Ascending aorta (tissue), 2 donors: Measurements from ENCODE around the gene HIRIP3. TPM values are rescaled to one million over a fixed set of nuclear protein-coding genes. Genes with fewer than 3 reads are reported as not detected.
A peak's percentile ranks its signal among the peaks of the same experiment; 100 is the strongest.

Experiments
- DNase-seq, 2 donors: peaks; one replicate each; pipeline ENCODE4 v3.0.0-alpha.2; 2019; ENCODE audit warnings: low spot score in 2 of 2
- H3K27ac ChIP-seq, 2 donors: fragments of 200-600 bp; sonication (generic); one replicate each; pipeline ENCODE4 v1.5.1; 2016 to 2017; ENCODE audit warnings: mild to moderate bottlenecking in 1 of 2
- H3K27me3 ChIP-seq: fragments of 200-600 bp; sonication (generic); one replicate; pipeline ENCODE4 v1.5.1; 2017
- H3K36me3 ChIP-seq, 2 donors: fragments of 200-600 bp; sonication (generic); one replicate each; pipeline ENCODE4 v1.5.1; 2016
- H3K4me1 ChIP-seq, 2 donors: fragments of 200-600 bp; sonication (generic); one replicate each; pipeline ENCODE4 v1.5.1; 2016 to 2017; ENCODE audit warnings: mild to moderate bottlenecking in 1 of 2
- H3K4me3 ChIP-seq, 2 donors: fragments of 200-600 bp; sonication (generic); one replicate each; pipeline ENCODE4 v1.5.1; 2016 to 2017; ENCODE audit warnings: mild to moderate bottlenecking in 1 of 2
- H3K9me3 ChIP-seq, 2 donors: fragments of 200-600 bp; sonication (generic); one replicate each; pipeline ENCODE4 v1.5.1; 2016
- CTCF ChIP-seq, 3 experiments: fragments of 200-600 bp in 2 of 3; fragments of 450-650 bp in 1 of 3; sonication (generic) in 2 of 3; IDR thresholded peaks; one replicate each; pipeline ENCODE4 v1.5.1; 2016 to 2019; ENCODE audit warnings: antibody characterized with exemption in 3 of 3, mild to moderate bottlenecking in 1 of 3, moderate library complexity in 1 of 3
- intact Hi-C: fragments of 100-400 bp; cut with DNase I; formaldehyde crosslinking; loops from one replicate; pipeline ENCODE4 v1.15.1; 2023
- total RNA-seq: library from RNA; depleted of rRNA; stranded (reverse); fragments of >200 nt; gene quantifications from one replicate; pipeline ENCODE4 v1.1.0, GENCODE V29; 2016

The HIRIP3 gene
- total RNA-seq, 1 donor from 2014 or later, result 2.0 TPM

GRCh38 chr16:29978564-29979270, 16.7 kb downstream of the HIRIP3 start:
- Histone ChIP-seq H3K9me3 (no peaks in the 10 kb centered on the region), H3K4me1 (peaks cover 12 to 21% of the 10 kb centered on the region in 2 donors), H3K27ac (no peak overlapping the region), H3K4me3 (no peak overlapping the region), H3K27me3 (no peaks in the 10 kb centered on the region), H3K36me3 (peaks cover 51 to 61% of the 10 kb centered on the region in 2 donors)
- intact Hi-C loops, result no loop called here
- no peak for DNase-seq
- TF ChIP-seq CTCF (IDR thresholded peaks at IDR 0.05), result no peak

GRCh38 chr16:29978081-29978480, 17.3 kb downstream of the HIRIP3 start:
- Histone ChIP-seq H3K27ac (peak overlapping the region in 1 of 2 donors; percentile 55), H3K9me3 (no peaks in the 10 kb centered on the region), H3K4me3 (no peak overlapping the region), H3K4me1 (peaks cover 12 to 22% of the 10 kb centered on the region in 2 donors), H3K36me3 (peaks cover 45 to 55% of the 10 kb centered on the region in 2 donors), H3K27me3 (no peaks in the 10 kb centered on the region)
- DNase-seq, result no peak
- intact Hi-C loops, result no loop called here
- TF ChIP-seq CTCF (IDR thresholded peaks at IDR 0.05), result no peak

GRCh38 chr16:29977063-29977825, 18.2 kb downstream of the HIRIP3 start:
- peaks cover 12 to 24% of the 10 kb centered on the region in 2 donors for H3K4me1 ChIP-seq

GRCh38 chr16:29975811-29976511, 19.5 kb downstream of the HIRIP3 start:
- TF ChIP-seq CTCF (IDR thresholded peaks at IDR 0.05), result no peak
- Histone ChIP-seq H3K4me3 (peak overlapping the region; percentile 2 to 93), H3K27me3 (no peaks in the 10 kb centered on the region), H3K27ac (peak overlapping the region in 1 of 2 donors; percentile 55), H3K36me3 (peaks cover 27 to 40% of the 10 kb centered on the region in 2 donors), H3K4me1 (peaks cover 12 to 24% of the 10 kb centered on the region in 2 donors), H3K9me3 (no peaks in the 10 kb centered on the region)
- intact Hi-C loops, result no loop called here
- no peak for DNase-seq

More at GRCh38 chr16:29977063-29977825, 18.2 kb downstream of the HIRIP3 start:
- Histone ChIP-seq H3K36me3 (peaks cover 37 to 47% of the 10 kb centered on the region in 2 donors), H3K4me3 (no peak overlapping the region), H3K27me3 (no peaks in the 10 kb centered on the region), H3K9me3 (no peaks in the 10 kb centered on the region), H3K27ac (peak overlapping the region in 1 of 2 donors; percentile 55)
- TF ChIP-seq CTCF (IDR thresholded peaks at IDR 0.05), result no peak
- no peak for DNase-seq
- intact Hi-C loops, result no loop called here

- Histone ChIP-seq H3K4me1 (peaks cover 12 to 24% of the 10 kb centered on the region in 2 donors), H3K4me3 (peak overlapping the region; percentile 80 to 93), H3K9me3 (no peaks in the 10 kb centered on the region), H3K27ac (peak overlapping the region in 1 of 2 donors; percentile 90), H3K27me3 (no peaks in the 10 kb centered on the region), H3K36me3 (peaks cover 24 to 37% of the 10 kb centered on the region in 2 donors)
- no peak for DNase-seq
- TF ChIP-seq CTCF (IDR thresholded peaks at IDR 0.05), result no peak
- intact Hi-C loops, result no loop called here
Observed at GRCh38 chr16:29975134-29975538, 20.3 kb downstream of the HIRIP3 start.
